ENCODE measurements around the gene CEMP1.
"Not testable (repeated sequence)": the region's sequence is repeated elsewhere in the genome, so short reads cannot be mapped to it uniquely, and the experiment has no call there.

GRCh38 chr16:2540912-2541311 is 9.7 kb upstream of the CEMP1 start:
- not testable (repeated sequence) for TF ChIP-seq CTCF, POLR2AphosphoS5, POLR2A (IDR thresholded peaks at IDR 0.05)

All from prostate gland (tissue), 2 donors.